Transverse colon (tissue), 4 donors: Measurements from ENCODE around the gene HIVEP2.

Source experiments
- EP300 ChIP-seq: sonication (generic); formaldehyde crosslinking; IDR thresholded peaks from one replicate; pipeline ENCODE4 v1.6.1; 2017; ENCODE audit warnings: antibody characterized with exemption, low read depth
- POLR2A ChIP-seq: fragments of 450-650 bp; IDR thresholded peaks from one replicate; pipeline ENCODE4 v1.6.1; 2016; ENCODE audit warnings: antibody characterized with exemption, mild to moderate bottlenecking, moderate library complexity
- POLR2AphosphoS5 ChIP-seq, 3 donors: sonication (generic); formaldehyde crosslinking; IDR thresholded peaks; one replicate each; pipeline ENCODE4 v1.6.1; 2016; ENCODE audit warnings: antibody characterized with exemption in 3 of 3
- TF ChIP-seq, protein P1 (sequence below), 5 experiments: fragments of 200-600 bp in 3 of 5; fragments of 450-650 bp in 2 of 5; sonication (generic) in 3 of 5; IDR thresholded peaks; 1 replicate in 2 of 5; 2 replicates in 3 of 5; pipeline ENCODE4 v1.5.1; 2016 to 2017; ENCODE audit warnings: antibody characterized with exemption in 5 of 5, inconsistent platforms in 3 of 5, mild to moderate bottlenecking in 2 of 5, moderate library complexity in 1 of 5

DNA sequence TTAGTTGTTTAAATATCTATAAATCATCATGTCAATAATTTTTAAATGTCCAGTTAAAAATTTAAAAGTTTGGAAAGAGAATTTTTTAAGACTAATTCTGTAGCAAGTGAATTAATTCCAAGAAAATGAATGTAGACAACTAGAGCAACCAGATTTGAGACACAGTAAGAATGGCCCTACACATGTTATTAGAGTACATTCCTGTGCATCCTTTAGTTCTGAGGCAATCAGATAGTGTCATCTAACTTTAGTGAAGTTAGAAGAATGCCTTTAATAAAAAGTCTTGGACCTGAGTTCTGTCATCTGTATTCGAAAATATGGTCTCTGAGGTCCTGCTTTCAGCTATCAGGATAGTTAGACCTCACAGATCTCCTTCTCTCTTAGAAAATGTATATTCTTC lies 63.7 kb downstream of the HIVEP2 start:
- TF ChIP-seq, protein P1, sequence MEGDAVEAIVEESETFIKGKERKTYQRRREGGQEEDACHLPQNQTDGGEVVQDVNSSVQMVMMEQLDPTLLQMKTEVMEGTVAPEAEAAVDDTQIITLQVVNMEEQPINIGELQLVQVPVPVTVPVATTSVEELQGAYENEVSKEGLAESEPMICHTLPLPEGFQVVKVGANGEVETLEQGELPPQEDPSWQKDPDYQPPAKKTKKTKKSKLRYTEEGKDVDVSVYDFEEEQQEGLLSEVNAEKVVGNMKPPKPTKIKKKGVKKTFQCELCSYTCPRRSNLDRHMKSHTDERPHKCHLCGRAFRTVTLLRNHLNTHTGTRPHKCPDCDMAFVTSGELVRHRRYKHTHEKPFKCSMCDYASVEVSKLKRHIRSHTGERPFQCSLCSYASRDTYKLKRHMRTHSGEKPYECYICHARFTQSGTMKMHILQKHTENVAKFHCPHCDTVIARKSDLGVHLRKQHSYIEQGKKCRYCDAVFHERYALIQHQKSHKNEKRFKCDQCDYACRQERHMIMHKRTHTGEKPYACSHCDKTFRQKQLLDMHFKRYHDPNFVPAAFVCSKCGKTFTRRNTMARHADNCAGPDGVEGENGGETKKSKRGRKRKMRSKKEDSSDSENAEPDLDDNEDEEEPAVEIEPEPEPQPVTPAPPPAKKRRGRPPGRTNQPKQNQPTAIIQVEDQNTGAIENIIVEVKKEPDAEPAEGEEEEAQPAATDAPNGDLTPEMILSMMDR (IDR thresholded peaks at IDR 0.05): no peak
- TF ChIP-seq POLR2A (no peak), EP300 (no peak), POLR2AphosphoS5 (IDR thresholded peaks at IDR 0.05) (no peak)
